HepG2 (cell line): Measurements from ENCODE around the gene TAGAP. TPM values are rescaled to one million over a fixed set of nuclear protein-coding genes. Genes with fewer than 3 reads are reported as not detected.

Experiments
- ATRX ChIP-seq: sonication (generic); formaldehyde crosslinking; IDR thresholded peaks from 2 replicates; pipeline ENCODE4 v1.4.0; 2020; ENCODE audit warnings: missing genetic modification reagents, borderline replicate concordance
- CREM ChIP-seq, 2 experiments: sonication (generic) in 1 of 2; formaldehyde crosslinking in 1 of 2; IDR thresholded peaks; 2 replicates each; pipeline versions ENCODE4 v1.4.0 to v1.6.1; 2016 to 2020; ENCODE audit warnings: antibody characterized with exemption in 1 of 2, mild to moderate bottlenecking in 1 of 2, missing genetic modification reagents in 1 of 2
- KDM3A ChIP-seq: IDR thresholded peaks from 2 replicates; pipeline ENCODE4 v1.6.1; 2018; ENCODE audit warnings: low read depth, missing compliant biosample characterization
- KLF13 ChIP-seq: sonication (generic); formaldehyde crosslinking; IDR thresholded peaks from 2 replicates; pipeline ENCODE4 v1.4.0; 2020; ENCODE audit warnings: mild to moderate bottlenecking, missing genetic modification reagents
- NR3C1 ChIP-seq: sonication (generic); formaldehyde crosslinking; IDR thresholded peaks from 2 replicates; pipeline ENCODE4 v1.4.0; 2020; ENCODE audit warnings: missing genetic modification reagents
- RAD21 ChIP-seq: fragments of 450-650 bp; formaldehyde crosslinking; IDR thresholded peaks from 2 replicates; pipeline ENCODE4 v1.5.0; 2020; ENCODE audit warnings: mild to moderate bottlenecking
- SMAD1 ChIP-seq: sonication (generic); formaldehyde crosslinking; IDR thresholded peaks from 2 replicates; pipeline ENCODE4 v1.4.0; 2020; ENCODE audit warnings: missing genetic modification reagents, low read depth, mild to moderate bottlenecking, borderline replicate concordance
- TBX2 ChIP-seq: sonication (generic); formaldehyde crosslinking; IDR thresholded peaks from 2 replicates; pipeline ENCODE4 v1.5.0; 2020; ENCODE audit warnings: missing genetic modification reagents, mild to moderate bottlenecking, borderline replicate concordance
- YEATS4 ChIP-seq: sonication (generic); formaldehyde crosslinking; IDR thresholded peaks from 2 replicates; pipeline ENCODE4 v1.4.0; 2020; ENCODE audit warnings: missing genetic modification reagents, borderline replicate concordance
- ZNF207 ChIP-seq: fragments of 450-650 bp; IDR thresholded peaks from 2 replicates; pipeline ENCODE4 v1.6.1; 2016; ENCODE audit warnings: antibody characterized with exemption, borderline replicate concordance
- ZNF331 ChIP-seq: sonication (generic); formaldehyde crosslinking; IDR thresholded peaks from 2 replicates; pipeline ENCODE4 v1.4.0; 2020; ENCODE audit warnings: missing genetic modification reagents
- ZNF547 ChIP-seq: sonication (generic); formaldehyde crosslinking; IDR thresholded peaks from 2 replicates; pipeline ENCODE4 v1.5.1; 2020; ENCODE audit warnings: mild to moderate bottlenecking, missing genetic modification reagents
- ZNF598 ChIP-seq: sonication (generic); formaldehyde crosslinking; IDR thresholded peaks from 2 replicates; pipeline ENCODE4 v1.5.1; 2020; ENCODE audit warnings: mild to moderate bottlenecking, missing genetic modification reagents, borderline replicate concordance
- ZNF737 ChIP-seq: sonication (generic); formaldehyde crosslinking; IDR thresholded peaks from 2 replicates; pipeline ENCODE4 v1.5.0; 2020; ENCODE audit warnings: missing genetic modification reagents, mild to moderate bottlenecking, borderline replicate concordance
- ZNF766 ChIP-seq: sonication (generic); formaldehyde crosslinking; IDR thresholded peaks from 2 replicates; pipeline ENCODE4 v1.5.0; 2020; ENCODE audit warnings: missing genetic modification reagents, borderline replicate concordance
- ZNF83 ChIP-seq: sonication (generic); formaldehyde crosslinking; IDR thresholded peaks from 2 replicates; pipeline ENCODE4 v1.4.0; 2020; ENCODE audit warnings: missing genetic modification reagents, mild to moderate bottlenecking, borderline replicate concordance
- polyA plus RNA-seq, 8 experiments: library from polyadenylated mRNA; depleted of rRNA in 3 of 8; stranded (reverse) in 7 of 8; unstranded in 1 of 8; fragments of >200 nt; fragmentation: Illumina TruSeq in 4 of 8; extraction: Trizol in 4 of 8; gene quantifications; 2 replicates each; pipeline versions ENCODE4 v1.2.1 to v1.2.3, GENCODE V29; 2011 to 2016; ENCODE audit warnings: low read depth in 4 of 8, missing spikeins in 1 of 8, mixed read lengths in 1 of 8; ENCODE audit not compliant: insufficient read depth in 1 of 8
- total RNA-seq, 5 experiments: library from RNA; depleted of rRNA; stranded (reverse); fragments of >200 nt; fragmentation: Illumina TruSeq; extraction: Trizol; gene quantifications; 2 replicates each; pipeline ENCODE4 v1.2.3, GENCODE V29; 2016; ENCODE audit warnings: low read depth in 1 of 5
- TF ChIP-seq, protein P1 (sequence below): sonication (generic); formaldehyde crosslinking; IDR thresholded peaks from 2 replicates; pipeline ENCODE4 v1.4.0; 2020; ENCODE audit warnings: missing genetic modification reagents
- TF ChIP-seq, protein P2 (sequence below): sonication (generic); formaldehyde crosslinking; IDR thresholded peaks from 2 replicates; pipeline ENCODE4 v1.4.0; 2020; ENCODE audit warnings: low read depth, mild to moderate bottlenecking, missing genetic modification reagents
- TF ChIP-seq, protein P3 (sequence below): sonication (generic); formaldehyde crosslinking; IDR thresholded peaks from 2 replicates; pipeline ENCODE4 v1.9.0; 2021; ENCODE audit warnings: missing genetic modification reagents, borderline replicate concordance
- TF ChIP-seq, protein P4 (sequence below): sonication (generic); formaldehyde crosslinking; conservative IDR thresholded peaks from 2 replicates; pipeline ENCODE4 v1.5.0; 2020; ENCODE audit warnings: missing genetic modification reagents
- TF ChIP-seq, protein P5 (sequence below): sonication (generic); formaldehyde crosslinking; IDR thresholded peaks from 2 replicates; pipeline ENCODE4; 2020; ENCODE audit warnings: missing genetic modification reagents, mild to moderate bottlenecking, borderline replicate concordance

TAGAP gene
- total and polyA plus RNA-seq, 2 of the 13 experiments (the other 11 are each of a cell fraction or from before 2014, with no cell fraction given) = not detected

DNA sequence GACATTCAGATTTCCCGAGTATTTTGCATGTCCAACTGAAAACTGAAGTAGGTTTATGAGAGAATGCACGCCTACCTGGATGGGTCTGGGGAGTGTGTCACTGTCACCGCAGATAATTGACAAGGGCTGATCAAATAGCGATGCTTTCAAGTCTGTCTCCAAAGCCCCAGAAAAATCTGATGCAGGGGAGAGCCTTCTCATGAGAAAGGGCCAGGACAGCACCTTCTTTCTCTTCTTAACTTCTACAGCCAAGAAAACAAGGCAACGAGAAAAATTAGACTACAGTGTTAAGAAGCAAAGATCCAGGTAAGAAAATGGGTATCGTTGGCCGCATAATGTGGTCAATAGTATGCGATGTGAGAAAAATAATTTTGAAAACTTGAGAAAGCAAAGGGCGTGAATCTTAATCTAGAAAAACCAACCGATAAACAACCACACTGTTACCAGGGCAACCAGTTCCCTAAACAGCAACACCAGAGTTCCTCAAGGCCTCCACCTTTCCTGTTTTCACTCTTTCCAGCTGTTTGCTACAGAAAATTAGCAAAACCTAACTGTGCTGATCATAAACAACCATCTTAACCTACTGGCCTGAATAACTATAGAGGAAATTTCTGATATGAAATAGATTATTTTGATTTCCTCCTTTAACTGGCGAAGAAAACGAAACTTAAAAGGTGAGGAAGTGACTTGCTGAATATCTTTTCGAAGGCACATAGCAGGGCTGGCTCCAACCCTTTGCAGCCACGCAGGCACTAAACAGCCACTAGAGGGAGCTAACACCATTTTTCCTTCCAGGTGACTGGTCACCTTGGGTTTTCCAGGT is 2.6 kb downstream of the TAGAP start (continued):
- TF ChIP-seq KDM3A (CRISPR knock-in tag) (no peak), ZNF331 (CRISPR knock-in tag) (no peak), ZNF207 (no peak), KLF13 (CRISPR knock-in tag) (no peak), CREM (IDR thresholded peaks at IDR 0.05) (no peak), CREM (CRISPR knock-in tag; IDR thresholded peaks at IDR 0.05) (no peak), ATRX (CRISPR knock-in tag) (no peak), ZNF598 (CRISPR knock-in tag) (no peak), NR3C1 (CRISPR knock-in tag) (no peak), RAD21 (CRISPR knock-in tag) (peak; percentile 69; the same call in 1 of the 2 replicates), ZNF547 (no peak), YEATS4 (no peak), TBX2 (no peak), ZNF766 (no peak), SMAD1 (CRISPR knock-in tag) (no peak), ZNF737 (CRISPR knock-in tag) (no peak), ZNF83 (CRISPR knock-in tag) (no peak)
- TF ChIP-seq, protein P1, sequence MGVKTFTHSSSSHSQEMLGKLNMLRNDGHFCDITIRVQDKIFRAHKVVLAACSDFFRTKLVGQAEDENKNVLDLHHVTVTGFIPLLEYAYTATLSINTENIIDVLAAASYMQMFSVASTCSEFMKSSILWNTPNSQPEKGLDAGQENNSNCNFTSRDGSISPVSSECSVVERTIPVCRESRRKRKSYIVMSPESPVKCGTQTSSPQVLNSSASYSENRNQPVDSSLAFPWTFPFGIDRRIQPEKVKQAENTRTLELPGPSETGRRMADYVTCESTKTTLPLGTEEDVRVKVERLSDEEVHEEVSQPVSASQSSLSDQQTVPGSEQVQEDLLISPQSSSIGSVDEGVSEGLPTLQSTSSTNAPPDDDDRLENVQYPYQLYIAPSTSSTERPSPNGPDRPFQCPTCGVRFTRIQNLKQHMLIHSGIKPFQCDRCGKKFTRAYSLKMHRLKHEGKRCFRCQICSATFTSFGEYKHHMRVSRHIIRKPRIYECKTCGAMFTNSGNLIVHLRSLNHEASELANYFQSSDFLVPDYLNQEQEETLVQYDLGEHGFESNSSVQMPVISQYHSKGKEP (CRISPR knock-in tag) = no peak
- TF ChIP-seq, protein P2, sequence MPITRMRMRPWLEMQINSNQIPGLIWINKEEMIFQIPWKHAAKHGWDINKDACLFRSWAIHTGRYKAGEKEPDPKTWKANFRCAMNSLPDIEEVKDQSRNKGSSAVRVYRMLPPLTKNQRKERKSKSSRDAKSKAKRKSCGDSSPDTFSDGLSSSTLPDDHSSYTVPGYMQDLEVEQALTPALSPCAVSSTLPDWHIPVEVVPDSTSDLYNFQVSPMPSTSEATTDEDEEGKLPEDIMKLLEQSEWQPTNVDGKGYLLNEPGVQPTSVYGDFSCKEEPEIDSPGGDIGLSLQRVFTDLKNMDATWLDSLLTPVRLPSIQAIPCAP (CRISPR knock-in tag) = no peak
- TF ChIP-seq, protein P3, sequence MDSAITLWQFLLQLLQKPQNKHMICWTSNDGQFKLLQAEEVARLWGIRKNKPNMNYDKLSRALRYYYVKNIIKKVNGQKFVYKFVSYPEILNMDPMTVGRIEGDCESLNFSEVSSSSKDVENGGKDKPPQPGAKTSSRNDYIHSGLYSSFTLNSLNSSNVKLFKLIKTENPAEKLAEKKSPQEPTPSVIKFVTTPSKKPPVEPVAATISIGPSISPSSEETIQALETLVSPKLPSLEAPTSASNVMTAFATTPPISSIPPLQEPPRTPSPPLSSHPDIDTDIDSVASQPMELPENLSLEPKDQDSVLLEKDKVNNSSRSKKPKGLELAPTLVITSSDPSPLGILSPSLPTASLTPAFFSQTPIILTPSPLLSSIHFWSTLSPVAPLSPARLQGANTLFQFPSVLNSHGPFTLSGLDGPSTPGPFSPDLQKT (CRISPR knock-in tag) = no peak
- TF ChIP-seq, protein P4, sequence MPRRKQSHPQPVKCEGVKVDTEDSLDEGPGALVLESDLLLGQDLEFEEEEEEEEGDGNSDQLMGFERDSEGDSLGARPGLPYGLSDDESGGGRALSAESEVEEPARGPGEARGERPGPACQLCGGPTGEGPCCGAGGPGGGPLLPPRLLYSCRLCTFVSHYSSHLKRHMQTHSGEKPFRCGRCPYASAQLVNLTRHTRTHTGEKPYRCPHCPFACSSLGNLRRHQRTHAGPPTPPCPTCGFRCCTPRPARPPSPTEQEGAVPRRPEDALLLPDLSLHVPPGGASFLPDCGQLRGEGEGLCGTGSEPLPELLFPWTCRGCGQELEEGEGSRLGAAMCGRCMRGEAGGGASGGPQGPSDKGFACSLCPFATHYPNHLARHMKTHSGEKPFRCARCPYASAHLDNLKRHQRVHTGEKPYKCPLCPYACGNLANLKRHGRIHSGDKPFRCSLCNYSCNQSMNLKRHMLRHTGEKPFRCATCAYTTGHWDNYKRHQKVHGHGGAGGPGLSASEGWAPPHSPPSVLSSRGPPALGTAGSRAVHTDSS (CRISPR knock-in tag) = no peak
- TF ChIP-seq, protein P5, sequence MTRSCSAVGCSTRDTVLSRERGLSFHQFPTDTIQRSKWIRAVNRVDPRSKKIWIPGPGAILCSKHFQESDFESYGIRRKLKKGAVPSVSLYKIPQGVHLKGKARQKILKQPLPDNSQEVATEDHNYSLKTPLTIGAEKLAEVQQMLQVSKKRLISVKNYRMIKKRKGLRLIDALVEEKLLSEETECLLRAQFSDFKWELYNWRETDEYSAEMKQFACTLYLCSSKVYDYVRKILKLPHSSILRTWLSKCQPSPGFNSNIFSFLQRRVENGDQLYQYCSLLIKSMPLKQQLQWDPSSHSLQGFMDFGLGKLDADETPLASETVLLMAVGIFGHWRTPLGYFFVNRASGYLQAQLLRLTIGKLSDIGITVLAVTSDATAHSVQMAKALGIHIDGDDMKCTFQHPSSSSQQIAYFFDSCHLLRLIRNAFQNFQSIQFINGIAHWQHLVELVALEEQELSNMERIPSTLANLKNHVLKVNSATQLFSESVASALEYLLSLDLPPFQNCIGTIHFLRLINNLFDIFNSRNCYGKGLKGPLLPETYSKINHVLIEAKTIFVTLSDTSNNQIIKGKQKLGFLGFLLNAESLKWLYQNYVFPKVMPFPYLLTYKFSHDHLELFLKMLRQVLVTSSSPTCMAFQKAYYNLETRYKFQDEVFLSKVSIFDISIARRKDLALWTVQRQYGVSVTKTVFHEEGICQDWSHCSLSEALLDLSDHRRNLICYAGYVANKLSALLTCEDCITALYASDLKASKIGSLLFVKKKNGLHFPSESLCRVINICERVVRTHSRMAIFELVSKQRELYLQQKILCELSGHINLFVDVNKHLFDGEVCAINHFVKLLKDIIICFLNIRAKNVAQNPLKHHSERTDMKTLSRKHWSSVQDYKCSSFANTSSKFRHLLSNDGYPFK = no peak
